Thyroid gland (tissue), 4 donors: ENCODE data around the gene SIX1. TPM values are rescaled to one million over a fixed set of nuclear protein-coding genes. Genes with fewer than 3 reads are reported as not detected.

Experiments used
- DNase-seq, 2 donors: peaks; one replicate each; pipeline ENCODE4 v3.0.0-alpha.2; 2019
- H3K27ac ChIP-seq, 3 donors: fragments of 200-600 bp; sonication (generic); 1 replicate in 2 of 3; 2 replicates in 1 of 3; pipeline ENCODE4 v1.5.1; 2016 to 2019; ENCODE audit warnings: mild to moderate bottlenecking in 1 of 3, moderate library complexity in 1 of 3
- H3K27me3 ChIP-seq: fragments of 200-600 bp; sonication (generic); one replicate; pipeline ENCODE4 v1.5.1; 2019
- H3K36me3 ChIP-seq, 2 donors: fragments of 200-600 bp; sonication (generic); one replicate each; pipeline ENCODE4 v1.5.1; 2016 to 2019
- H3K4me1 ChIP-seq, 2 donors: fragments of 200-600 bp; sonication (generic); one replicate each; pipeline ENCODE4 v1.5.1; 2017 to 2019
- H3K4me3 ChIP-seq, 3 donors: fragments of 200-600 bp; sonication (generic); replicated peaks in 1 of 3; 1 replicate in 2 of 3; 2 replicates in 1 of 3; pipeline ENCODE4 v1.5.1; 2016; ENCODE audit warnings: mild to moderate bottlenecking in 1 of 3
- H3K9me3 ChIP-seq: fragments of 200-600 bp; sonication (generic); one replicate; pipeline ENCODE4 v1.5.1; 2017
- POLR2A ChIP-seq, 2 donors: fragments of 450-650 bp; IDR thresholded peaks; one replicate each; pipeline ENCODE4 v1.6.1; 2017; ENCODE audit warnings: antibody characterized with exemption in 2 of 2, mild to moderate bottlenecking in 2 of 2, moderate library complexity in 1 of 2
- WGBS, 2 donors: methylation state at CpG; one replicate each; pipeline ENCODE4 v1.1.5; 2017; 5-methylcytosine and 5-hydroxymethylcytosine counted together
- intact Hi-C: fragments of 100-400 bp; cut with DNase I; formaldehyde crosslinking; loops from one replicate; pipeline ENCODE4 v1.15.1; 2023
- total RNA-seq, 4 donors: library from RNA; depleted of rRNA; stranded (reverse); fragments of >200 nt; gene quantifications; one replicate each; pipeline ENCODE4 v1.2.3, GENCODE V29; 2016
- TF ChIP-seq, protein P1 (sequence below), 6 experiments: fragments of 200-600 bp in 3 of 6; fragments of 450-650 bp in 3 of 6; sonication (generic) in 3 of 6; IDR thresholded peaks; one replicate each; pipeline ENCODE4 v1.5.1; 2016 to 2019; ENCODE audit warnings: antibody characterized with exemption in 6 of 6, mild to moderate bottlenecking in 2 of 6, inconsistent platforms in 1 of 6, moderate library complexity in 1 of 6

The SIX1 gene
- total RNA-seq, 4 donors from 2014 or later: 2.1 to 3.6 (median 2.7) TPM

DNA sequence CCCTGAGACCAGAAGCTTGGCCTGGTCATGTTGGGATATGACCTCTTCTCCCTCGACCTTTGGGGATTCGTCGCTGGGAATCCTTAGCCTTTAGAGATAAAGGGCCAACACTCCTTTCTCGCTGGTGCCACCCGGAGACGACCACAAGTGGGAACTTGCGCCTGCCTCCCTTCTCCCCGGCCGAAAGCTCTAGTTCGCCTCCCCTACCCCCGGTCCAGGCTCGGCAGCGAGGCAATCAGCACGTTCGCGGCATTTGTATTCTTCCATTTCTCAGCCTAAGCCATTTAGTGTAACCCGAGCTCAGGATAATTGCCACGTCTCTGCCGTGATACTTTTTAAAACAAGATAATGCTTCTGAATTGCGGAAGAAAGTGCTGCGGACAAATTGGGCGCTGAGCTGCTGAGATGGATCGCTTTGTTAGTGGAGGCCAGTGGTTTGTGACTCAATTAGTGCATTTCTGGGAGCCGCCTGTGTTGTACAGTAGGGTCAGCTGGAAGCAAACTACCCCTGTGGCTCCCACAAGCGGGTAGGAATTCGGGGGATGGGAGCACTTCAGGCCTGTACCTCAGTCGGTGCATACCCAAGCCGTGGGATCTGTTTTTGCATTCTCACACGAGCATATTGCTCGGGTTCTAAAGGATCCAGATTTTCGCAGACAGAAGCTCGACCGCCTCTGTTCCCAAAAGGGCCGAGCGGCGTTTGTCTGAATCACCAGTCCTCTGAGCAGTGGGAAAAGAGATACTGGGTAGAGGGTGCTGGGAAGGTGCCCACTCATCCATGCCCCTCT, 6.8 kb upstream of the SIX1 start:
- Histone ChIP-seq H3K27me3 (peaks cover 56% of the 10 kb centered on the region), H3K36me3 (no peaks in the 10 kb centered on the region), H3K4me1 (peaks cover 7 to 29% of the 10 kb centered on the region in 2 donors), H3K9me3 (no peaks in the 10 kb centered on the region), H3K27ac (no peak overlapping the region), H3K4me3 (peak overlapping the region in 1 of 3 donors; percentile 55)
- TF ChIP-seq, protein P1, sequence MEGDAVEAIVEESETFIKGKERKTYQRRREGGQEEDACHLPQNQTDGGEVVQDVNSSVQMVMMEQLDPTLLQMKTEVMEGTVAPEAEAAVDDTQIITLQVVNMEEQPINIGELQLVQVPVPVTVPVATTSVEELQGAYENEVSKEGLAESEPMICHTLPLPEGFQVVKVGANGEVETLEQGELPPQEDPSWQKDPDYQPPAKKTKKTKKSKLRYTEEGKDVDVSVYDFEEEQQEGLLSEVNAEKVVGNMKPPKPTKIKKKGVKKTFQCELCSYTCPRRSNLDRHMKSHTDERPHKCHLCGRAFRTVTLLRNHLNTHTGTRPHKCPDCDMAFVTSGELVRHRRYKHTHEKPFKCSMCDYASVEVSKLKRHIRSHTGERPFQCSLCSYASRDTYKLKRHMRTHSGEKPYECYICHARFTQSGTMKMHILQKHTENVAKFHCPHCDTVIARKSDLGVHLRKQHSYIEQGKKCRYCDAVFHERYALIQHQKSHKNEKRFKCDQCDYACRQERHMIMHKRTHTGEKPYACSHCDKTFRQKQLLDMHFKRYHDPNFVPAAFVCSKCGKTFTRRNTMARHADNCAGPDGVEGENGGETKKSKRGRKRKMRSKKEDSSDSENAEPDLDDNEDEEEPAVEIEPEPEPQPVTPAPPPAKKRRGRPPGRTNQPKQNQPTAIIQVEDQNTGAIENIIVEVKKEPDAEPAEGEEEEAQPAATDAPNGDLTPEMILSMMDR (IDR thresholded peaks at IDR 0.05): no peak
- TF ChIP-seq POLR2A (IDR thresholded peaks at IDR 0.05): no peak
- intact Hi-C loops: no loop called here
- 35 to 43% methylated on average over 30 to 32 of the region's 36 CpGs for WGBS, 2 donors
- DNase-seq: no peak

DNA sequence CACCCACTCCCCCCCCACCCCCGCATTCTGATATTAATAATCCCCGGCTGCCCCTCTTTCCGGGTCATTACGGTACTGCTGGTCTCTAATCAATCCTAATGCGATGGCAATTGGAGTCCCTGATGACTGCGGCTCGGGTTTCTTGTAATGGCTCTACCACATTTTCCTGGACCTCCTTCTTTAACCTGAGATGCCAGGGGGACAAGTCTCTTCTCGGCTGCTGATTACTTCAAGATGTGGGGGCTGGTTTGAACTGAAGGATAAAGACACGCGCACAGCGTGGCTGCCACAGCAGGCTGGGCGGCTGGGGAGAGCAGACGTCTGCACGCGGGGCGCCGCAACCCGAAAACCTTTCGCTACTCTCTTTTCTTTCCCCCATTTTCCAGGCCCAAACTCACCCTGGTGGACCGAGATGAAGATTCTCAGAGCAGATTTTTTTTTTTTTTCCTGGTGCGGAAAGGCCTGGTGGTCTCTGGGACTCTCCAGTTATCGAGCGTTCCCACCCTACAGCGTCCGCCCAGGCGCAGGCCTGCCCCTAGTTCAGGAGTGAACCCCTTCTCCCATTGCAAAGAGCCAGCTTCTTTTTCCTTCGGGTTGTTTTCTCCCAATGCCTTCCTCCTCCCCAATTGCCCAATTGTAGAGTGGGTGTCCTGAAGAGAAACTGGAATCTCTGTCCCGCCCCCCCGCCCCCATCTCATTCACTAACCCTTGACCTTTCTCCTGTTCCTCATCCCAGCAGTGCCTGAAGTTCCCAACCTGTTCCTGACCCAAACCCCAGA, 6.0 kb upstream of the SIX1 start:
- intact Hi-C loops: no loop called here
- Histone ChIP-seq H3K4me1 (peaks cover 7 to 29% of the 10 kb centered on the region in 2 donors), H3K27ac (no peak overlapping the region), H3K4me3 (no peak overlapping the region), H3K36me3 (no peaks in the 10 kb centered on the region), H3K9me3 (no peaks in the 10 kb centered on the region), H3K27me3 (peaks cover 62% of the 10 kb centered on the region)
- WGBS, 2 donors: 35 to 39% methylated on average over 29 of the region's 29 CpGs
- DNase-seq: no peak
- TF ChIP-seq POLR2A (IDR thresholded peaks at IDR 0.05): no peak
- TF ChIP-seq, protein P1 (IDR thresholded peaks at IDR 0.05): no peak

- TF ChIP-seq, protein P1 (IDR thresholded peaks at IDR 0.05): no peak
- no peak for TF ChIP-seq POLR2A (IDR thresholded peaks at IDR 0.05)
- Histone ChIP-seq H3K4me1 (peaks cover 12 to 37% of the 10 kb centered on the region in 2 donors), H3K27ac (no peak overlapping the region), H3K27me3 (peaks cover 61% of the 10 kb centered on the region), H3K9me3 (no peaks in the 10 kb centered on the region), H3K36me3 (no peaks in the 10 kb centered on the region), H3K4me3 (no peak overlapping the region)
- WGBS, 2 donors: 21 to 23% methylated on average over 3 of the region's 3 CpGs
- intact Hi-C loops: no loop called here
- no peak for DNase-seq
Measured at GRCh38 chr14:60654334-60654821, 5.1 kb upstream of the SIX1 start.

DNA sequence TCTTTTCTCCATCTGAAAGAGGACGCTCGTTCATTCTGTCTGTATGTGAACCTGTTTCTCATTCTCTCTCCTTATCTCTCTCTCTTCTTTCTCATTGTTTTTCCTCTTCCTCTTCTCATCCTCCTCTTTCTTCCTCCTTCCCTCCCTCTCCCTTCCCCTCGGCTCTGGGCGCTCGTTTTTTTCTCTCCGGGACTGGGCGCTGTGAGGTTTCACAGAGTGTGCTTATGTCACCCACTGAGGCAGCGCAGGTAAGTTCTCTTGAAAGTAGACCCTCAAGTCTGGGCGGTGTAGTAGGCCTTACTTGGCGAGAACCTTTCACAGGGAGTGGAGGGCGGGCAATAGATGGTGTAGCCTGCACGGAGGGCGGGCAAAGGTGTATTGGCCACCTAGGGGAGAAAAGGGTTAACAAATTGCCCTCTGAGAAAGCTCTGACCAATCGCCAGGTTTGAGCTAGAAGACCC, 4.5 kb upstream of the SIX1 start:
- 15 to 30% methylated on average over 14 of the region's 14 CpGs for WGBS, 2 donors
- TF ChIP-seq, protein P1 (IDR thresholded peaks at IDR 0.05): no peak

More for the DNA sequence above, 4.5 kb upstream of the SIX1 start:
- intact Hi-C loops: no loop called here
- H3K4me3 ChIP-seq: no peak overlapping the region
- no peak overlapping the region for H3K27ac ChIP-seq
- no peak for DNase-seq
- peaks cover 17 to 43% of the 10 kb centered on the region in 2 donors for H3K4me1 ChIP-seq
- no peaks in the 10 kb centered on the region for H3K36me3 ChIP-seq
- peaks cover 60% of the 10 kb centered on the region for H3K27me3 ChIP-seq
- H3K9me3 ChIP-seq: no peaks in the 10 kb centered on the region
